Fibroblast of lung (primary cell): ENCODE results near the gene SH3GL1.

Experiments used
- EZH2 ChIP-seq: IDR thresholded peaks from 2 replicates; pipeline ENCODE4 v1.5.1; 2012; ENCODE audit warnings: low read length, control low read depth, mild to moderate bottlenecking; ENCODE audit errors: missing control alignments
- TF ChIP-seq, protein P1 (sequence below), 2 donors: IDR thresholded peaks in 1 of 2; conservative IDR thresholded peaks in 1 of 2; 1 replicate in 1 of 2; 2 replicates in 1 of 2; pipeline ENCODE4 v1.5.1; 2011 to 2012; ENCODE audit warnings: low read length in 2 of 2, control low read depth in 1 of 2, inconsistent platforms in 1 of 2, low read depth in 1 of 2, mild to moderate bottlenecking in 1 of 2

DNA sequence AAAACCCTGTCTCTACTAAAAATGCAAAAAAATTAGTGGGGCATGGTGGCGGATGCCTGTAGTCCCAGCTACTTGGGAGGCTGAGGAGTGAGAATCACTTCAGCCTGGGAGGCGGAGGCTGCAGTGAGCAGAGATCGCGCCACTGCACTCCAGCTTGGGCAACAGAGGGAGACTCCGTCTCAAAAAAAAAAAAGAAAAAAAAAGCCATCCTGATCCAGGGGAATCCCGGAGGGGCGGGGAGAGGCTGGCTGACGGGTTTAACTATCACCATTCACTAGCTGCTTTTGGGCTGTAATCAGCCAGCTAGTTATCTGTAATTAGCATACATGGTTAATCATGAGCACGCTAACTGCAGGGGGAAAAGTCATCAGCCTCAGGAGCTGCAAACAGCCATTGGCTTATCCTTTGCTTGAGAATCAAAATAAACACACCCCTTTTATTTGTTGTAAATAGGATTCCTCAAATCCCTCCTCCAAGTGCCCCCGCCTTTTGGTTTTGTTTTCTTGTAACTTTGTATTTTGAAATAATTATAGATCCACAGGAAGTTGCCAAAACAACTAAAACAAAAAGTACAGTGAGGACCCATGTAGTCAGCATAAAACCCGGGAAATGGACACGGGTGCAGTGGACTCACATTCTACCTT is 86.4 kb downstream of the SH3GL1 start:
- TF ChIP-seq, protein P1, sequence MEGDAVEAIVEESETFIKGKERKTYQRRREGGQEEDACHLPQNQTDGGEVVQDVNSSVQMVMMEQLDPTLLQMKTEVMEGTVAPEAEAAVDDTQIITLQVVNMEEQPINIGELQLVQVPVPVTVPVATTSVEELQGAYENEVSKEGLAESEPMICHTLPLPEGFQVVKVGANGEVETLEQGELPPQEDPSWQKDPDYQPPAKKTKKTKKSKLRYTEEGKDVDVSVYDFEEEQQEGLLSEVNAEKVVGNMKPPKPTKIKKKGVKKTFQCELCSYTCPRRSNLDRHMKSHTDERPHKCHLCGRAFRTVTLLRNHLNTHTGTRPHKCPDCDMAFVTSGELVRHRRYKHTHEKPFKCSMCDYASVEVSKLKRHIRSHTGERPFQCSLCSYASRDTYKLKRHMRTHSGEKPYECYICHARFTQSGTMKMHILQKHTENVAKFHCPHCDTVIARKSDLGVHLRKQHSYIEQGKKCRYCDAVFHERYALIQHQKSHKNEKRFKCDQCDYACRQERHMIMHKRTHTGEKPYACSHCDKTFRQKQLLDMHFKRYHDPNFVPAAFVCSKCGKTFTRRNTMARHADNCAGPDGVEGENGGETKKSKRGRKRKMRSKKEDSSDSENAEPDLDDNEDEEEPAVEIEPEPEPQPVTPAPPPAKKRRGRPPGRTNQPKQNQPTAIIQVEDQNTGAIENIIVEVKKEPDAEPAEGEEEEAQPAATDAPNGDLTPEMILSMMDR (conservative IDR thresholded peaks at IDR 0.05 in 1 of 2, IDR thresholded peaks at IDR 0.05 in 1 of 2; ENCODE audit: low read depth in 1 of 2, low read length in 2 of 2), result no peak
- TF ChIP-seq EZH2, result no peak
